ENCODE measurements around the gene ITM2C. TPM values are rescaled to one million over a fixed set of nuclear protein-coding genes. Genes with fewer than 3 reads are reported as not detected.

Gene ITM2C
- total RNA-seq (10 to 100 TPM; 19.8 to 21.5 TPM), total RNA-seq (9.0 to 76.4 (median 34.4) reads per million in 172 experiments)
- 39.4 TPM for polyA plus RNA-seq (2013, experiment 1 of 2)
- polyA plus RNA-seq (2013, experiment 2 of 2) = 35.5 TPM

GRCh38 chr2:230864605-230865306 is at the start of gene ITM2C:
Gene ITM2C (plus strand): TSS chr2:230864942. CDS start chr2:230865026, 84 bp downstream.
- intact Hi-C loops (cut with DNase I, micrococcal nuclease) = loop anchor here in 1 of 2 experiments (2.0 kb wide), 1 partner anchor 40 kb away; no protein-coding TSS in a partner anchor

GRCh38 chr2:230815088-230815487 is 49.7 kb upstream of the ITM2C start:
- Histone ChIP-seq H3K27me3 (ENCODE audit: control insufficient read depth in 1 of 2, insufficient read depth in 2 of 2, low read length in 2 of 2) (no peaks in the 10 kb centered on the region), H3K27ac (ENCODE audit: low read depth in 1 of 2, low read length in 2 of 2) (no peak overlapping the region), H3K9me3 (ENCODE audit: control insufficient read depth in 1 of 2, insufficient read depth in 1 of 2, low read length in 2 of 2) (no peaks in the 10 kb centered on the region), H3K36me3 (ENCODE audit: insufficient read depth, low read length) (peaks cover 88% of the 10 kb centered on the region), H3K4me3 (ENCODE audit: low read length) (no peak overlapping the region), H3K4me1 (ENCODE audit: insufficient read depth, low read length) (no peaks in the 10 kb centered on the region)
- ChIA-PET CTCF (interaction anchor here (1.2 kb wide), 1 partner anchor 16 kb away, joined by 3 read pairs; no protein-coding TSS in a partner anchor), POLR2A (no interaction called here)
- Mint-ChIP-seq H3K27me3 (no peaks in the 10 kb centered on the region), H3K27ac (peak overlapping the region; percentile 71), H3K9me3 (no peaks in the 10 kb centered on the region), H3K36me3 (ENCODE audit: low read depth) (peaks cover 96% of the 10 kb centered on the region), H3K4me3 (no peak overlapping the region), H3K4me1 (ENCODE audit: low read depth) (peaks cover 25% of the 10 kb centered on the region)
- no peak for DNase-seq
- intact Hi-C loops (cut with DNase I, micrococcal nuclease) = no loop called here
- no peak for TF ChIP-seq CTCF (IDR thresholded peaks at IDR 0.05)
- no peak for ATAC-seq (ENCODE audit: poor library complexity)

More at GRCh38 chr2:230864605-230865306, at the start of gene ITM2C:
- H3K4me3 Mint-ChIP-seq = peak within 1 kb of the TSS; percentile 92
- peaks cover 53% of the 10 kb centered on the region for H3K4me1 Mint-ChIP-seq (ENCODE audit: low read depth)
- peak; percentile 35 for TF ChIP-seq CTCF (IDR thresholded peaks at IDR 0.05)
- Histone ChIP-seq H3K4me1 (ENCODE audit: insufficient read depth, low read length) (peaks cover 54% of the 10 kb centered on the region), H3K27ac (ENCODE audit: low read depth in 1 of 2, low read length in 2 of 2) (peak within 1 kb of the TSS in 1 of 2 donors; percentile 21), H3K27me3 (ENCODE audit: control insufficient read depth in 1 of 2, insufficient read depth in 2 of 2, low read length in 2 of 2) (peaks cover 0 to 2% of the 10 kb centered on the region in 2 experiments), H3K36me3 (ENCODE audit: insufficient read depth, low read length) (no peaks in the 10 kb centered on the region), H3K4me3 (ENCODE audit: low read length) (peak within 1 kb of the TSS; percentile 70), H3K9me3 (ENCODE audit: control insufficient read depth in 1 of 2, insufficient read depth in 1 of 2, low read length in 2 of 2) (peaks cover 0 to 9% of the 10 kb centered on the region in 2 experiments)
- ATAC-seq (ENCODE audit: poor library complexity) (peak; percentile 83), DNase-seq (peak; percentile 51 to 91 (median 71))
- POLR2A ChIA-PET = interaction anchor here (0.6 to 1.4 kb wide), 7 partner anchors 12 to 600 kb away, joined by 3 to 6 read pairs (median 4); partner anchors contain the start of genes GPR55 and NCL
- CTCF ChIA-PET = interaction anchor here (0.8 to 1.5 kb wide), 3 partner anchors 34 to 60 kb away, joined by 3 to 5 read pairs (median 4); no protein-coding TSS in a partner anchor
- H3K27me3 Mint-ChIP-seq = no peaks in the 10 kb centered on the region
- H3K36me3 Mint-ChIP-seq (ENCODE audit: low read depth) = peaks cover 4% of the 10 kb centered on the region
- H3K27ac Mint-ChIP-seq = peak within 1 kb of the TSS; percentile 63
- no peaks in the 10 kb centered on the region for H3K9me3 Mint-ChIP-seq

GRCh38 chr2:230816735-230817134 is 48.0 kb upstream of the ITM2C start:
- no peak for TF ChIP-seq CTCF (IDR thresholded peaks at IDR 0.05)
- Histone ChIP-seq H3K9me3 (ENCODE audit: control insufficient read depth in 1 of 2, insufficient read depth in 1 of 2, low read length in 2 of 2) (no peaks in the 10 kb centered on the region), H3K27me3 (ENCODE audit: control insufficient read depth in 1 of 2, insufficient read depth in 2 of 2, low read length in 2 of 2) (no peaks in the 10 kb centered on the region), H3K36me3 (ENCODE audit: insufficient read depth, low read length) (peaks cover 79% of the 10 kb centered on the region), H3K4me3 (ENCODE audit: low read length) (no peak overlapping the region), H3K27ac (ENCODE audit: low read depth in 1 of 2, low read length in 2 of 2) (no peak overlapping the region), H3K4me1 (ENCODE audit: insufficient read depth, low read length) (no peaks in the 10 kb centered on the region)
- DNase-seq = no peak
- H3K36me3 Mint-ChIP-seq (ENCODE audit: low read depth) = peaks cover 95% of the 10 kb centered on the region
- H3K27me3 Mint-ChIP-seq = no peaks in the 10 kb centered on the region
- no peak overlapping the region for H3K4me3 Mint-ChIP-seq
- H3K27ac Mint-ChIP-seq = peak overlapping the region; percentile 48
- intact Hi-C loops (cut with DNase I, micrococcal nuclease) = no loop called here
- H3K9me3 Mint-ChIP-seq = no peaks in the 10 kb centered on the region
- POLR2A ChIA-PET = no interaction called here
- ATAC-seq (ENCODE audit: poor library complexity) = no peak
- CTCF ChIA-PET = interaction anchor here (1.4 kb wide), 1 partner anchor 18 kb away, joined by 3 read pairs; no protein-coding TSS in a partner anchor
- H3K4me1 Mint-ChIP-seq (ENCODE audit: low read depth) = peaks cover 25% of the 10 kb centered on the region
